DND-41 (cell line): ENCODE data around the gene TBCD.

Experiments used
- EZH2 ChIP-seq: IDR thresholded peaks from 3 replicates; pipeline ENCODE4 v1.6.1; 2012; ENCODE audit warnings: borderline replicate concordance, low read depth, mild to moderate bottlenecking, moderate library complexity, low read length, inconsistent platforms; ENCODE audit not compliant: severe bottlenecking
- TF ChIP-seq, protein P1 (sequence below): IDR thresholded peaks from 2 replicates; pipeline ENCODE4 v1.5.1; 2012; ENCODE audit warnings: borderline replicate concordance, low read length, moderate library complexity, mild to moderate bottlenecking; ENCODE audit not compliant: poor library complexity, severe bottlenecking; ENCODE audit errors: extremely low read depth

DNA sequence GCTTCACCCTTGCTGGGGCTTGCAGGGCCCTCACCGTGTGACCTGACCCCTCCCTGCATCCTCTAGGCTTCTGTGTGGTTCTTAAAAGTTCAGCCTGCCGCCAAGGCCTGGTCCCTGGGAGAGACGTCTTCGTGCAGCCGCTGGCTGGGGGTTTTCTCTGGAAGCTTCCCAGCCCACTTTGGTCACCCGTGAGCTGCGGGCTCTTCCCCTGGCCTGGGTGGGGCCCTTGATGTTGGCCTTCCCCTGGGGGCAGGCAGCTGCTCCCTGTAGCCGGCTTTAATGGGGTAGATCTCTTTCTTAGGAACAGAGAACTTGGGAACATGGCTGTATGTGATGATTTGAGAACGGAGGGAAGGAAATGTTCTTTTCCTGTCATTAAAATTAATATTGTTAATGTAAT, 55.2 kb downstream of the TBCD start:
- TF ChIP-seq, protein P1, sequence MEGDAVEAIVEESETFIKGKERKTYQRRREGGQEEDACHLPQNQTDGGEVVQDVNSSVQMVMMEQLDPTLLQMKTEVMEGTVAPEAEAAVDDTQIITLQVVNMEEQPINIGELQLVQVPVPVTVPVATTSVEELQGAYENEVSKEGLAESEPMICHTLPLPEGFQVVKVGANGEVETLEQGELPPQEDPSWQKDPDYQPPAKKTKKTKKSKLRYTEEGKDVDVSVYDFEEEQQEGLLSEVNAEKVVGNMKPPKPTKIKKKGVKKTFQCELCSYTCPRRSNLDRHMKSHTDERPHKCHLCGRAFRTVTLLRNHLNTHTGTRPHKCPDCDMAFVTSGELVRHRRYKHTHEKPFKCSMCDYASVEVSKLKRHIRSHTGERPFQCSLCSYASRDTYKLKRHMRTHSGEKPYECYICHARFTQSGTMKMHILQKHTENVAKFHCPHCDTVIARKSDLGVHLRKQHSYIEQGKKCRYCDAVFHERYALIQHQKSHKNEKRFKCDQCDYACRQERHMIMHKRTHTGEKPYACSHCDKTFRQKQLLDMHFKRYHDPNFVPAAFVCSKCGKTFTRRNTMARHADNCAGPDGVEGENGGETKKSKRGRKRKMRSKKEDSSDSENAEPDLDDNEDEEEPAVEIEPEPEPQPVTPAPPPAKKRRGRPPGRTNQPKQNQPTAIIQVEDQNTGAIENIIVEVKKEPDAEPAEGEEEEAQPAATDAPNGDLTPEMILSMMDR = no peak
- TF ChIP-seq EZH2 = no peak
